SJCRH30 (cell line): ENCODE results near the gene SLC2A14. TPM values are rescaled to one million over a fixed set of nuclear protein-coding genes. Genes with fewer than 3 reads are reported as not detected.
"Not testable (repeated sequence)": the region's sequence is repeated elsewhere in the genome, so short reads cannot be mapped to it uniquely, and the experiment has no call there.

Source experiments
- DNase-seq, 2 experiments: peaks; one replicate each; pipeline ENCODE4 v3.0.0-alpha.2; 2015 to 2020
- H3K27ac ChIP-seq: fragments of 250-450 bp; sonication (Bioruptor Pico); 2 replicates; pipeline ENCODE4 v1.5.1; 2020; ENCODE audit warnings: mild to moderate bottlenecking, moderate library complexity
- H3K27me3 ChIP-seq: fragments of 250-450 bp; sonication (Bioruptor Pico); 2 replicates; pipeline ENCODE4 v1.5.1; 2020; ENCODE audit warnings: mild to moderate bottlenecking, moderate library complexity
- H3K36me3 ChIP-seq: fragments of 250-450 bp; sonication (Bioruptor Pico); 2 replicates; pipeline ENCODE4 v1.5.1; 2020; ENCODE audit warnings: mild to moderate bottlenecking, moderate library complexity
- H3K4me1 ChIP-seq: fragments of 250-450 bp; sonication (Bioruptor Pico); 2 replicates; pipeline ENCODE4 v1.5.1; 2020; ENCODE audit warnings: mild to moderate bottlenecking, moderate library complexity
- H3K4me3 ChIP-seq: fragments of 250-450 bp; sonication (Bioruptor Pico); 2 replicates; pipeline ENCODE4 v1.5.1; 2020; ENCODE audit warnings: mild to moderate bottlenecking, moderate library complexity
- H3K9me3 ChIP-seq: fragments of 250-450 bp; sonication (Bioruptor Pico); replicated peaks from 2 replicates; pipeline ENCODE4 v1.5.1; 2020; ENCODE audit warnings: mild to moderate bottlenecking, moderate library complexity
- total RNA-seq: library from RNA; depleted of rRNA; stranded (reverse); fragments of >200 nt; shearing (Covaris generic); gene quantifications from 2 replicates; pipeline ENCODE4 v1.2.3, GENCODE V29; 2014

The SLC2A14 gene
- total RNA-seq, 1 experiment from 2014 or later = 0.04 TPM

GRCh38 chr12:7853557-7853956 is 19.2 kb downstream of the SLC2A14 start:
- Histone ChIP-seq H3K27me3 (no peaks in the 10 kb centered on the region; the same call in 1 of the 2 replicates), H3K4me3 (no peak overlapping the region), H3K36me3 (no peaks in the 10 kb centered on the region), H3K9me3 (no peaks in the 10 kb centered on the region), H3K4me1 (no peaks in the 10 kb centered on the region), H3K27ac (no peak overlapping the region)
- DNase-seq = no peak

- not testable (repeated sequence) for H3K27me3 ChIP-seq, H3K27ac ChIP-seq, H3K9me3 ChIP-seq, H3K36me3 ChIP-seq, DNase-seq, H3K4me3 ChIP-seq, H3K4me1 ChIP-seq
These were observed 21.1 kb downstream of the SLC2A14 start for GRCh38 chr12:7851622-7852081.

GRCh38 chr12:7850099-7850498 is 22.6 kb downstream of the SLC2A14 start:
- H3K27me3 ChIP-seq, H3K9me3 ChIP-seq: not testable (repeated sequence)

GRCh38 chr12:7848098-7848422 is 24.7 kb downstream of the SLC2A14 start:
- not testable (repeated sequence) for DNase-seq, H3K27ac ChIP-seq, H3K36me3 ChIP-seq, H3K4me3 ChIP-seq, H3K4me1 ChIP-seq, H3K27me3 ChIP-seq, H3K9me3 ChIP-seq

More at GRCh38 chr12:7850099-7850498, 22.6 kb downstream of the SLC2A14 start:
- H3K36me3 ChIP-seq, DNase-seq, H3K4me3 ChIP-seq, H3K4me1 ChIP-seq, H3K27ac ChIP-seq: not testable (repeated sequence)

GRCh38 chr12:7847226-7848097 is 25.3 kb downstream of the SLC2A14 start:
- H3K36me3 ChIP-seq, H3K9me3 ChIP-seq, H3K4me1 ChIP-seq, H3K4me3 ChIP-seq, H3K27ac ChIP-seq, DNase-seq, H3K27me3 ChIP-seq: not testable (repeated sequence)

- Histone ChIP-seq H3K36me3 (no peaks in the 10 kb centered on the region), H3K4me1 (no peaks in the 10 kb centered on the region), H3K9me3 (no peaks in the 10 kb centered on the region), H3K27me3 (no peaks in the 10 kb centered on the region), H3K4me3 (no peak overlapping the region), H3K27ac (no peak overlapping the region)
- DNase-seq = no peak
These were observed 28.6 kb downstream of the SLC2A14 start for GRCh38 chr12:7844116-7844515.

- not testable (repeated sequence) for DNase-seq, H3K9me3 ChIP-seq
These were observed 29.1 kb downstream of the SLC2A14 start for GRCh38 chr12:7843583-7843982.

GRCh38 chr12:7843149-7843548 is 29.6 kb downstream of the SLC2A14 start:
- not testable (repeated sequence) for H3K4me1 ChIP-seq, H3K27ac ChIP-seq, DNase-seq, H3K4me3 ChIP-seq, H3K27me3 ChIP-seq, H3K36me3 ChIP-seq, H3K9me3 ChIP-seq

More at GRCh38 chr12:7843583-7843982, 29.1 kb downstream of the SLC2A14 start:
- not testable (repeated sequence) for H3K4me3 ChIP-seq, H3K27ac ChIP-seq, H3K36me3 ChIP-seq, H3K27me3 ChIP-seq, H3K4me1 ChIP-seq

GRCh38 chr12:7842444-7842843 is 30.3 kb downstream of the SLC2A14 start:
- H3K27me3 ChIP-seq, DNase-seq, H3K9me3 ChIP-seq, H3K4me1 ChIP-seq, H3K4me3 ChIP-seq, H3K27ac ChIP-seq, H3K36me3 ChIP-seq: not testable (repeated sequence)

GRCh38 chr12:7839848-7840247 is 32.9 kb downstream of the SLC2A14 start:
- H3K9me3 ChIP-seq, H3K36me3 ChIP-seq, H3K4me3 ChIP-seq, H3K27ac ChIP-seq, H3K27me3 ChIP-seq, H3K4me1 ChIP-seq, DNase-seq: not testable (repeated sequence)

GRCh38 chr12:7839226-7839625 is 33.5 kb downstream of the SLC2A14 start:
- DNase-seq, H3K9me3 ChIP-seq, H3K4me1 ChIP-seq, H3K27ac ChIP-seq, H3K36me3 ChIP-seq, H3K4me3 ChIP-seq, H3K27me3 ChIP-seq: not testable (repeated sequence)

GRCh38 chr12:7837366-7837765 is 35.3 kb downstream of the SLC2A14 start:
- Histone ChIP-seq H3K4me1 (no peaks in the 10 kb centered on the region), H3K27ac (no peak overlapping the region), H3K27me3 (no peaks in the 10 kb centered on the region), H3K4me3 (no peak overlapping the region), H3K36me3 (no peaks in the 10 kb centered on the region), H3K9me3 (no peaks in the 10 kb centered on the region)
- DNase-seq = no peak

GRCh38 chr12:7835766-7836165 is 36.9 kb downstream of the SLC2A14 start:
- H3K9me3 ChIP-seq = no peaks in the 10 kb centered on the region
- H3K27me3 ChIP-seq = no peaks in the 10 kb centered on the region
- H3K27ac ChIP-seq = no peak overlapping the region
- no peaks in the 10 kb centered on the region for H3K4me1 ChIP-seq
- no peak for DNase-seq
- no peaks in the 10 kb centered on the region for H3K36me3 ChIP-seq
- H3K4me3 ChIP-seq = no peak overlapping the region

GRCh38 chr12:7835116-7835515 is 37.6 kb downstream of the SLC2A14 start:
- Histone ChIP-seq H3K27ac (no peak overlapping the region), H3K4me3 (no peak overlapping the region), H3K4me1 (no peaks in the 10 kb centered on the region), H3K27me3 (no peaks in the 10 kb centered on the region), H3K36me3 (no peaks in the 10 kb centered on the region), H3K9me3 (no peaks in the 10 kb centered on the region)
- DNase-seq = no peak

GRCh38 chr12:7834701-7835100 is 38.0 kb downstream of the SLC2A14 start:
- Histone ChIP-seq H3K9me3 (no peaks in the 10 kb centered on the region), H3K36me3 (no peaks in the 10 kb centered on the region), H3K27me3 (no peaks in the 10 kb centered on the region), H3K4me1 (no peaks in the 10 kb centered on the region), H3K27ac (no peak overlapping the region), H3K4me3 (no peak overlapping the region)
- no peak for DNase-seq

- H3K4me3 ChIP-seq = no peak overlapping the region
These were observed 38.9 kb downstream of the SLC2A14 start for GRCh38 chr12:7833831-7834230.

More at GRCh38 chr12:7833831-7834230, 38.9 kb downstream of the SLC2A14 start:
- no peaks in the 10 kb centered on the region for H3K9me3 ChIP-seq
- H3K4me1 ChIP-seq = no peaks in the 10 kb centered on the region
- no peak for DNase-seq
- no peak overlapping the region for H3K27ac ChIP-seq
- H3K27me3 ChIP-seq = no peaks in the 10 kb centered on the region
- no peaks in the 10 kb centered on the region for H3K36me3 ChIP-seq
